Transverse colon (tissue), 4 donors: Measurements from ENCODE around the gene FMO2. TPM values are rescaled to one million over a fixed set of nuclear protein-coding genes. Genes with fewer than 3 reads are reported as not detected.

ENCODE experiments used
- DNase-seq: peaks from one replicate; pipeline ENCODE4 v3.0.0-alpha.2; 2019
- H3K27ac ChIP-seq, 4 donors: fragments of 200-600 bp; sonication (generic); 2 replicates each; pipeline ENCODE4 v1.5.1; 2016 to 2018; ENCODE audit warnings: inconsistent platforms in 4 of 4
- H3K27me3 ChIP-seq: fragments of 200-600 bp; sonication (generic); 2 replicates; pipeline ENCODE4 v1.5.1; 2017; ENCODE audit warnings: inconsistent platforms
- H3K36me3 ChIP-seq, 4 donors: fragments of 200-600 bp; sonication (generic); 2 replicates each; pipeline ENCODE4 v1.5.1; 2017 to 2019; ENCODE audit warnings: inconsistent platforms in 4 of 4
- H3K4me1 ChIP-seq, 4 donors: fragments of 200-600 bp; sonication (generic); 2 replicates each; pipeline ENCODE4 v1.5.1; 2017 to 2020; ENCODE audit warnings: inconsistent platforms in 4 of 4
- H3K4me3 ChIP-seq, 4 donors: fragments of 200-600 bp; sonication (generic); 1 replicate in 1 of 4; 2 replicates in 3 of 4; pipeline versions ENCODE4 v1.5.1 to v1.6.1; 2017 to 2019; ENCODE audit warnings: inconsistent platforms in 4 of 4
- H3K9me3 ChIP-seq, 2 donors: fragments of 200-600 bp; sonication (generic); 2 replicates each; pipeline ENCODE4 v1.5.1; 2017 to 2019; ENCODE audit warnings: inconsistent platforms in 2 of 2
- EP300 ChIP-seq: sonication (generic); formaldehyde crosslinking; IDR thresholded peaks from one replicate; pipeline ENCODE4 v1.6.1; 2017; ENCODE audit warnings: antibody characterized with exemption, low read depth
- POLR2A ChIP-seq: fragments of 450-650 bp; IDR thresholded peaks from one replicate; pipeline ENCODE4 v1.6.1; 2016; ENCODE audit warnings: antibody characterized with exemption, mild to moderate bottlenecking, moderate library complexity
- POLR2AphosphoS5 ChIP-seq, 3 donors: sonication (generic); formaldehyde crosslinking; IDR thresholded peaks; one replicate each; pipeline ENCODE4 v1.6.1; 2016; ENCODE audit warnings: antibody characterized with exemption in 3 of 3
- WGBS, 2 donors: methylation state at CpG; one replicate each; pipeline ENCODE4 v1.1.5; 2018; ENCODE audit warnings: low coverage in 1 of 2; 5-methylcytosine and 5-hydroxymethylcytosine counted together
- in situ Hi-C, 4 donors: fragments of 200-750 bp; cut with MboI; loops; one replicate each; pipeline versions ENCODE4 v1.15.0 to v1.15.1; 2017; ENCODE audit warnings: low sequenced_read_pairs in 3 of 4, low pct_ligation_motif_present in 1 of 4, low pct_unique_long_range_greater_than_20kb in 1 of 4
- intact Hi-C: fragments of 100-400 bp; cut with DNase I; formaldehyde crosslinking; loops from one replicate; pipeline ENCODE4 v1.15.1; 2023; ENCODE audit warnings: low total_unique reads
- total RNA-seq, 4 donors: library from RNA; depleted of rRNA; stranded (reverse); fragments of >200 nt; gene quantifications; one replicate each; pipeline ENCODE4 v1.1.0, GENCODE V29; 2016
- TF ChIP-seq, protein P1 (sequence below), 5 experiments: fragments of 200-600 bp in 3 of 5; fragments of 450-650 bp in 2 of 5; sonication (generic) in 3 of 5; IDR thresholded peaks; 1 replicate in 2 of 5; 2 replicates in 3 of 5; pipeline ENCODE4 v1.5.1; 2016 to 2017; ENCODE audit warnings: antibody characterized with exemption in 5 of 5, inconsistent platforms in 3 of 5, mild to moderate bottlenecking in 2 of 5, moderate library complexity in 1 of 5

Gene FMO2
- total RNA-seq, 4 donors from 2014 or later = 3.0 to 12.5 (median 4.9) TPM; not detected in 1

DNA sequence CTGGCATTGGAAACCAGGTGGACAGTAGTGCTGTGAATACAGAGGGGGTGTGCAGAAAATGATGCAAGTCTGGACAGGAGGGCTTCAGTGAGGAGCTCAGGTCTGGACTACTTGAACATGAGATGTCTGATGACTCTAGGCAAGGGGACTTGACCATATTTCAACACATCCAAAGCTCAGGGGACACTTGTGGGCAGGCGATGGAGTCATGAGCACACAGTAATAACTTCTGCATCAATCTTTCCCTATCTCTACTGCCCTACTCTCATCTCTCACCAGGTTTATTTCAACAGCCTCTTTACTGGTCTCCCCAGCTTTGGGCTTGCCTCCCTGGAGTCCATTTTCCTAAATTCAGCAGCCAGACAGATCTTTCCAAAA lies 21.9 kb downstream of the FMO2 start:
- intact Hi-C loops (no loop called here), in situ Hi-C loops (no loop called here)
- no peaks in the 10 kb centered on the region for H3K27me3 ChIP-seq
- H3K27ac ChIP-seq = no peak overlapping the region
- H3K9me3 ChIP-seq = no peaks in the 10 kb centered on the region
- no peak for DNase-seq
- no peak overlapping the region for H3K4me3 ChIP-seq
- TF ChIP-seq POLR2AphosphoS5 (IDR thresholded peaks at IDR 0.05) (no peak), EP300 (no peak), POLR2A (no peak)
- TF ChIP-seq, protein P1, sequence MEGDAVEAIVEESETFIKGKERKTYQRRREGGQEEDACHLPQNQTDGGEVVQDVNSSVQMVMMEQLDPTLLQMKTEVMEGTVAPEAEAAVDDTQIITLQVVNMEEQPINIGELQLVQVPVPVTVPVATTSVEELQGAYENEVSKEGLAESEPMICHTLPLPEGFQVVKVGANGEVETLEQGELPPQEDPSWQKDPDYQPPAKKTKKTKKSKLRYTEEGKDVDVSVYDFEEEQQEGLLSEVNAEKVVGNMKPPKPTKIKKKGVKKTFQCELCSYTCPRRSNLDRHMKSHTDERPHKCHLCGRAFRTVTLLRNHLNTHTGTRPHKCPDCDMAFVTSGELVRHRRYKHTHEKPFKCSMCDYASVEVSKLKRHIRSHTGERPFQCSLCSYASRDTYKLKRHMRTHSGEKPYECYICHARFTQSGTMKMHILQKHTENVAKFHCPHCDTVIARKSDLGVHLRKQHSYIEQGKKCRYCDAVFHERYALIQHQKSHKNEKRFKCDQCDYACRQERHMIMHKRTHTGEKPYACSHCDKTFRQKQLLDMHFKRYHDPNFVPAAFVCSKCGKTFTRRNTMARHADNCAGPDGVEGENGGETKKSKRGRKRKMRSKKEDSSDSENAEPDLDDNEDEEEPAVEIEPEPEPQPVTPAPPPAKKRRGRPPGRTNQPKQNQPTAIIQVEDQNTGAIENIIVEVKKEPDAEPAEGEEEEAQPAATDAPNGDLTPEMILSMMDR (IDR thresholded peaks at IDR 0.05) = no peak
- 90 to 100% methylated on average over 1 of the region's 1 CpG for WGBS, 2 donors
- no peaks in the 10 kb centered on the region for H3K36me3 ChIP-seq
- H3K4me1 ChIP-seq = peaks cover 0 to 15% (median 5%) of the 10 kb centered on the region in 4 donors

DNA sequence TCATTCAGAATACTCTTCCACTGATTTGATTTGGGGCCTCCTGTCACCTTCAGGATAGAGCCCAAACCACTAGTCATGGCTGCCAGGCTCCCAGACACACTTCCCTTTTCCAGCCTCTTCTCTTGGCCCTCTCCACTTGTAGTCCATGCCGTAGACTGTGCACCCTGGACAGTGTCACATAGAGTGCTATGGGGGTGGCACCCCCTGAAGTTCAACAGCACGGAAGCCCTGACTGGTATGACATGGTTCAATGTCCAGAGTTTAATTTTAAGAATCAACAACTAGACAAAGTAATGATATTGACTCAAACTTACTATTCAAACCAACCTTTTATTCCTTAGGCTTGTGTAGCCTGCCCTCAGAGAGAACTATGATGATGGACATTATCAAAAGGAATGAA lies 22.3 kb downstream of the FMO2 start:
- intact Hi-C loops = no loop called here
- peaks cover 0 to 15% (median 5%) of the 10 kb centered on the region in 4 donors for H3K4me1 ChIP-seq
- TF ChIP-seq POLR2AphosphoS5 (IDR thresholded peaks at IDR 0.05) (no peak), EP300 (no peak), POLR2A (no peak)
- TF ChIP-seq, protein P1 (IDR thresholded peaks at IDR 0.05) = no peak
- DNase-seq = no peak
- H3K4me3 ChIP-seq = no peak overlapping the region
- in situ Hi-C loops = no loop called here
- no peaks in the 10 kb centered on the region for H3K36me3 ChIP-seq
- 81 to 100% methylated on average over 1 to 2 of the region's 2 CpGs for WGBS, 2 donors
- no peaks in the 10 kb centered on the region for H3K27me3 ChIP-seq
- no peaks in the 10 kb centered on the region for H3K9me3 ChIP-seq
- H3K27ac ChIP-seq = no peak overlapping the region

DNA sequence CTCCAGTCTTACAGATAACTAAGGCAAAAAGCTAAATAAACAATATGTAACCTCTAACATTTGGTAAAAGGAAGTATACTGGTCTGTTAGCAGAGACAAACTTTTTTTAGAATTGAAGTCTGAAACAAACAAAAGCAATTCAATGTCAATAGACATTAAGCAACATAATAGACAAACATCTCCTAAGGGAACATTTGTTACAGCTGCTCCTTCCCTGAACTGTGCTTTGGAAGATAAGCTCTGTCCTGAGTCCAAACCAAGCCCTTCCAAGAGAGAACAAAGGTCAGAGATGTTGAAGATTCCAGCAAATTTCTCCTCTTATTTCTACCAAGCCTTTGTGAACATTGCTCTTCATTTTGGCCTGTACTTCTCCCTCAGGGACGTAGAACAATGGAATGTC lies 25.3 kb downstream of the FMO2 start:
- no peaks in the 10 kb centered on the region for H3K27me3 ChIP-seq
- intact Hi-C loops (no loop called here), in situ Hi-C loops (no loop called here)
- DNase-seq = no peak
- H3K9me3 ChIP-seq = no peaks in the 10 kb centered on the region
- peak overlapping the region in 1 of 4 donors; percentile 2 for H3K27ac ChIP-seq
- WGBS, 2 donors = 32% methylated on average over 1 of the region's 1 CpG; no CpG with 5 or more reads in 1 of the 2 donors
- peaks cover 0 to 15% (median 5%) of the 10 kb centered on the region in 4 donors for H3K4me1 ChIP-seq
- TF ChIP-seq POLR2A (no peak), POLR2AphosphoS5 (IDR thresholded peaks at IDR 0.05) (peak in 1 of 3 donors; percentile 47)
- H3K36me3 ChIP-seq = no peaks in the 10 kb centered on the region
- H3K4me3 ChIP-seq = no peak overlapping the region

DNA sequence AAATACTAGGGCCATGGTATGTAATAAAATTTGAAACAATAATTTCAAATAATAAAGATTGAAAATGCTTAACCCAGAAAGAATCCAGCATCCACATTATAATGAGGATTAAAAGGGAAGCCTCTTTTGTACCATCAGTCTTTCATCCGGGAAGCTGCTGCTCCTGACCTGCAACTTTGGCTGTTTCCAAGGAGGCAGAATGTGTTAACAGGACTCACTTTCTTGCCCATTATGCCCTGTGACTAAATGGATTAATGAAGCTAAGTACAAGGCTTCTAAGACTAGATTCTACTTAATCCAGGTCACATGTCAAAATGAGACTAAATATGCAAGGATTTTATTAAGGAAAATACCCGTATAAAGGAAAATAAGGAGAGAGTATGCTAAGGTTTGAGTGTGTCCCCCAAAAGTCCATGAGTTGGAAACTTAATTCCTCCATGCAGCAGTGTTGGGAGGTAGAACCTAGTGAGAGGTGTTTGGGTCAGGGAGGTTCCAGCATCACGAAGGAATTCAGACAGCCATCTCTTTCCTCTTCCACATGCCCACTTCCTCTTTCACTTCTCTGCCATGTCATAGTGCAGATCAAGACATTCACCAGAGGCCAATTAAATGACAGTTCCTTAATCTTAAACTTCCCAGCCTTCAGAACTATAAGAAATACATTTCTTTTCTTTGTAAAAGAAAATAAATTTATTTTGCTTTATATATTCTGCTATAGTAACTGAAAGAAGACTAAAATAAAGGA lies 27.7 kb downstream of the FMO2 start:
- Histone ChIP-seq H3K4me1 (peaks cover 0 to 15% (median 5%) of the 10 kb centered on the region in 4 donors), H3K4me3 (no peak overlapping the region), H3K36me3 (no peaks in the 10 kb centered on the region), H3K9me3 (no peaks in the 10 kb centered on the region), H3K27ac (no peak overlapping the region), H3K27me3 (no peaks in the 10 kb centered on the region)
- intact Hi-C loops (no loop called here), in situ Hi-C loops (no loop called here)
- WGBS, 2 donors = 79 to 87% methylated on average over 3 of the region's 3 CpGs
- TF ChIP-seq POLR2AphosphoS5 (IDR thresholded peaks at IDR 0.05) (no peak), POLR2A (no peak), EP300 (no peak)
- DNase-seq = no peak

DNA sequence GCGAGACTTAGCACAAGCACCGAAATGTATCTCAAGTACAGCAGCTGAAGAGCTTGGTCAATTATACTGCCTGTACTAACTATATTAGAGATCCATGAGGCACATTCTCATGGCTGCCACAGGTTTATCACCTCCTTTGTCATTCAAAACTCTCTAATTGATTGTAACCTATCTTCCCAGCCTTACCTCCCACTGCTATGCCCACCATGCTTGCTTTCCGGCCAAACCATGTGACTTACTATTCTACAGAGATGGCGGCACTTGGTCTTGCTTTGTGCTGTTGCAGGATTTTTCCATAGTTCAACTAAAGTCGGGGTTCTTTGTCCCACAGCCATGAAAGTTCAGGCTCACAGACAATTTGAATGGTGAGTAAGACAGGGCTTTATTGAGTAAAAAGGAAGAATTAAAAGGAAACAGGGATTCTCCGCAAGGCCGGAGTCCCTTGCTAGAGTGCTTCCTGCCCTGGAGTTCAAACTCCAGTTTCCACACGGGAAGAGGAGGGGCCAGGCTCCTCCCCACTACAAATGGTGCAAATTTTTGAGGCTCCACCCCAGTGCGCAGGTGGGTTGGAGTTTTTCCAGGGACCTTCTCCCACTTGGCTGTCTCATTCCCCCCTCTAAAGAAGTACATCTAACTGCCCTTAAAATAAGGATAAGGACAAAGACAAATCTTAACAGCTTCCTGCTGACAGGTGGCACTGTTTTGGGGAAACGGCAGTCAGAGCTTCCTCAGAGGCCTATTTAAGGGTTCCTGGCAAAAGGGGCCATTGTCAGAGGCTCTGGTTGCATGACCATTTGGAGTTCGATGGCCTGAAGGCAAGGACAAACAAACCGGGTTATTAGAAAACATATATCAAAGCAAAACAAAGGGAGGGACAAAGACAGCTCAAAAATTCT lies 28.7 kb downstream of the FMO2 start:
- intact Hi-C loops = no loop called here
- Histone ChIP-seq H3K4me3 (no peak overlapping the region), H3K36me3 (no peaks in the 10 kb centered on the region), H3K9me3 (no peaks in the 10 kb centered on the region), H3K27me3 (no peaks in the 10 kb centered on the region), H3K27ac (no peak overlapping the region), H3K4me1 (peaks cover 0 to 17% (median 5%) of the 10 kb centered on the region in 4 donors)
- no peak for DNase-seq
- WGBS, 2 donors = 78 to 83% methylated on average over 6 to 12 of the region's 12 CpGs
- in situ Hi-C loops = no loop called here
- no peak for TF ChIP-seq EP300
- TF ChIP-seq POLR2AphosphoS5 (IDR thresholded peaks at IDR 0.05) = no peak
- no peak for TF ChIP-seq POLR2A
- TF ChIP-seq, protein P1 (IDR thresholded peaks at IDR 0.05) = no peak
